IPS-18a (cell line): Measurements from ENCODE around the gene COLEC12.
"Not testable (repeated sequence)": the region's sequence is repeated elsewhere in the genome, so short reads cannot be mapped to it uniquely, and the experiment has no call there.

Experiments
- H3K27ac ChIP-seq: one replicate; pipeline ENCODE4 v1.5.1; 2013; ENCODE audit warnings: low read length
- H3K27me3 ChIP-seq: one replicate; pipeline ENCODE4 v1.6.1; 2013; ENCODE audit warnings: mild to moderate bottlenecking, low read length; ENCODE audit not compliant: control insufficient read depth, insufficient read depth
- H3K36me3 ChIP-seq: one replicate; pipeline ENCODE4 v1.6.1; 2013; ENCODE audit warnings: low read depth, low read length; ENCODE audit not compliant: control insufficient read depth
- H3K4me1 ChIP-seq: one replicate; pipeline ENCODE4 v1.6.1; 2013; ENCODE audit warnings: low read depth, low read length; ENCODE audit not compliant: control insufficient read depth
- H3K4me3 ChIP-seq: one replicate; pipeline ENCODE4 v1.5.1; 2013; ENCODE audit warnings: low read length
- H3K9ac ChIP-seq: one replicate; pipeline ENCODE4 v1.6.1; 2013; ENCODE audit warnings: mild to moderate bottlenecking, low read length, moderate library complexity
- H3K9me3 ChIP-seq: one replicate; pipeline ENCODE4 v1.6.1; 2013; ENCODE audit warnings: low read depth, low read length; ENCODE audit not compliant: control insufficient read depth

COLEC12 gene

GRCh38 chr18:415617-416612, 84.6 kb downstream of the COLEC12 start:
- Histone ChIP-seq H3K4me1 (peaks cover 2% of the 10 kb centered on the region), H3K9ac (no peak overlapping the region), H3K27me3 (no peaks in the 10 kb centered on the region), H3K9me3 (no peaks in the 10 kb centered on the region), H3K4me3 (no peak overlapping the region), H3K27ac (no peak overlapping the region), H3K36me3 (no peaks in the 10 kb centered on the region)

DNA sequence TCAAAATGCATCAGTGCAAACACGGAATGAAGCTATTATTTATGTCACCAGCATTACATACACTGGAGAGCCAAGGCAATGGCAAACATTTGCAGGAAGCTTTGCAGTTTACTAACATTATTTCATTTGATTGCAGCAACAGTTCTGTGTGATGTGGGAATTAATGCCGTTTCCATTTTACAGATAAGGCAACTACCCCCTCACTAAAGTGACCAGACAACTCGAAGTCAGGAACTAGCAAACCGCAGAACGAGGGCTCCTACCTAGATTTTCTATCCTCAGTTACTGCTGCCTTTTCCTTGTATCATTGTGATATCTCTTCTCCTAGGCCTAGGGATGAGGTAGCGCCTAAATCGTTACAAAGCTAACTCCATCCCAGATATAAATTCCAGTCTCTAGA, 85.5 kb downstream of the COLEC12 start:
- Histone ChIP-seq H3K36me3 (no peaks in the 10 kb centered on the region), H3K4me3 (no peak overlapping the region), H3K9ac (no peak overlapping the region), H3K9me3 (no peaks in the 10 kb centered on the region), H3K4me1 (no peaks in the 10 kb centered on the region), H3K27ac (no peak overlapping the region), H3K27me3 (no peaks in the 10 kb centered on the region)

DNA sequence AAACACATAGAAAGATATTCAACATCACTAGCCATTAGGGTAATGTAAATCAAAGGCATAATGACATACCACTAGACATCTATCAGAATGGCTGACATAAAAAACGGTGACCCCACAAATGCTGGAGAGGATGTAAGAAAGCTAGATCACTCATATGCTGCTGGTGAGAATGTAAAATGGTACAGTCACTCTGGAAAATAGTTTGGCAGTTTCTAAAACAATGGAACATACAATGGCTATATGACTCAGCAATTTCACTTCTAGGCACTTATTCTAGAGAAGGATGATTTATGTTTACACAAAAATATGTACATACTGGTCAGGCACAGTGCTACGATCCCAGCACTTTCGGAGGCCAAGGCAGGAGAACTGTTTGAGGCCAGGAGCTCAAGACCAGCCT, 87.3 kb downstream of the COLEC12 start:
- Histone ChIP-seq H3K9ac (no peak overlapping the region), H3K9me3 (no peaks in the 10 kb centered on the region), H3K27me3 (no peaks in the 10 kb centered on the region), H3K4me1 (no peaks in the 10 kb centered on the region), H3K4me3 (no peak overlapping the region), H3K36me3 (no peaks in the 10 kb centered on the region), H3K27ac (no peak overlapping the region)

- Histone ChIP-seq H3K27ac (no peak overlapping the region), H3K9me3 (no peaks in the 10 kb centered on the region), H3K4me3 (no peak overlapping the region), H3K9ac (no peak overlapping the region), H3K27me3 (no peaks in the 10 kb centered on the region), H3K36me3 (no peaks in the 10 kb centered on the region), H3K4me1 (no peaks in the 10 kb centered on the region)
Observed at GRCh38 chr18:410047-410455, 90.5 kb downstream of the COLEC12 start.

DNA sequence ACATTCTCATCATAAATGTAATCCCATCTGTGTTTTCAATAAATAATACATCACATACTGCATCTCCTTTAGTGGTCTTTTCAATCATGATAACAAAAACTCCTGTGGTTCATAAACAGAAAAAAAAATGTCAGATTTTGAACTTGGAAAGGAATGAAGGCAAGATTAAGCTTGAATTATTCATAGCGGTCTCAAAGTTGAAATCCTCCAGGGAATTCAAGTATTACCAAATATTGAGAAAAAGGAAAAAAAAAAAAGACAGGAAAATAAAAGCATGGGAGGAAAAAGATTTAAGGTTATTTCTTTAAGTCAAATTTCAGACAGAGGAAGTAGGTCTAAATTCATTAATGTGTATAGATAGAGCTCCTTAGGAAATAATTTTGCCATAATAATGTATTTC, 92.1 kb downstream of the COLEC12 start:
- Histone ChIP-seq H3K4me3 (no peak overlapping the region), H3K27ac (no peak overlapping the region), H3K36me3 (no peaks in the 10 kb centered on the region), H3K9ac (no peak overlapping the region), H3K9me3 (no peaks in the 10 kb centered on the region), H3K4me1 (no peaks in the 10 kb centered on the region), H3K27me3 (no peaks in the 10 kb centered on the region)

- Histone ChIP-seq H3K27me3 (no peaks in the 10 kb centered on the region), H3K4me1 (no peaks in the 10 kb centered on the region), H3K4me3 (no peak overlapping the region), H3K9me3 (no peaks in the 10 kb centered on the region), H3K36me3 (no peaks in the 10 kb centered on the region), H3K9ac (no peak overlapping the region), H3K27ac (no peak overlapping the region)
Observed at GRCh38 chr18:407626-408224, 92.8 kb downstream of the COLEC12 start.

DNA sequence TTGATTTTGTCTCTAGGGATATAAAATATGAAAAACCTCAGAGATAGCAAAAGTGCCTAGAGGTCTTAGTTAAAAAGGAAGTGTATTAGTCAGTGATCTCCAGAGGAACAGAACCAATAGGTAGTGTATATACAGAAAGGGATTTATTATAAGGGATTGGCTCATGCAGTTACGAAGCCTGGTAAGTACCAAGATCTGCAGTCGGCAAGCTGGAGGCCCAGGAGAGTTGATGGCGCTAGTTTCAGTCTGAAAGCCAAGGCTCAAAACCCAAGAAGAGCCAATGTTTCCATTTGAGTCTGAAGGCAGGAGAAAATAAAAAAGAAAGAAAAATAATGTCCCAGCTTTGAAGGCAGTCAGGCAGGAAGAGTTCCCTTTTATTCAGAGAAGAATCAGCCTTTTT, 93.3 kb downstream of the COLEC12 start:
- no peaks in the 10 kb centered on the region for H3K9me3 ChIP-seq
- no peak overlapping the region for H3K4me3 ChIP-seq
- H3K27me3 ChIP-seq, result no peaks in the 10 kb centered on the region
- H3K9ac ChIP-seq, result no peak overlapping the region
- H3K27ac ChIP-seq, result no peak overlapping the region
- no peaks in the 10 kb centered on the region for H3K4me1 ChIP-seq
- no peaks in the 10 kb centered on the region for H3K36me3 ChIP-seq

DNA sequence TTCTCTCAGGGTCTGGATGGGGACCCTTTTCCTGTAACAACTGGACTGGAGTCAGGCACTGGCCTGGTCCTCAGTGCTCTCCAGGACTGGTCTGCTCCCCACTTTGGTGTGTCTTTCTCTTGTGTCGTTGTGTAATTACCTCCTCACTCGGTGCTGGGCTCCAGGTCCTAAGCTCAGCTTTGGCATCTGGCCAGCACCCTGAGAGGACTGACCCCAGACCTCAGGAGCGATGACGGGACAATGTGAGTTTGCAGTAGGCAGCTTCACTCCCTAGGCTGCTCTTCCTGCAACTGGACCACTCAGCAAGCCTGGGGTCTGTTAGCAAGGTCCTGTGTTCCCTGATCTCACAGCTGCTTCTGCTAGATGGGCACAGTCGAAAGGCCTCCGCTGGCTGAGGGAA, 93.8 kb downstream of the COLEC12 start:
- Histone ChIP-seq H3K9me3 (no peaks in the 10 kb centered on the region), H3K4me1 (no peaks in the 10 kb centered on the region), H3K36me3 (no peaks in the 10 kb centered on the region), H3K27me3 (no peaks in the 10 kb centered on the region), H3K9ac (no peak overlapping the region), H3K4me3 (no peak overlapping the region), H3K27ac (no peak overlapping the region)

- not testable (repeated sequence) for H3K27ac ChIP-seq, H3K9ac ChIP-seq, H3K27me3 ChIP-seq, H3K4me1 ChIP-seq, H3K4me3 ChIP-seq, H3K9me3 ChIP-seq, H3K36me3 ChIP-seq
Observed at GRCh38 chr18:405006-405405, 95.5 kb downstream of the COLEC12 start.

DNA sequence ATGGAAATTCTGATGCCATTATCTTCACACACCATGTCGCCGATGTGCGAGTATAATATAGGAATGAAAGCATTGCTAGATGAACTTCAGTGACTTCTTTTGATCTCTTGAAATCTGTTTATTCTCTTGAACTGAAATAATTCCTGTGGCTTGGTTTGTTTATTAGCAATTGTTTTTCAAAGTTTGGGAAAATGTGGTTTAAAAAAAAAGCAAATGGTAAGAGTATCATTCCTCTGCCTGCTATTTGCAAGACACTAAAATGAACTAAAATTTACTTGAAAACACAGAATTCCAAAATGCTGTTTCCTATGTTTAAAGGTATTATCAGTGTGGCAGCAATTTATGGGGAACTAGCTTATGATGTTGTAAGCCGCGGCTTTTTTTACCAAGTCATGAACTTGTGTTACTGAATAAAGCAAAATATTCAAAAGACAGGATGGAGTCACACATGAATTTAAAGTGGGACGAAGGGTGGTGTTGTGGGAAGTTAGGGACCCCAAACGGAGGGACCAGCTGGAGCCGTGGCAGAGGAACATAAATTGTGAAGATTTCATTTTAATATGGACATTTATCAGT, 96.4 kb downstream of the COLEC12 start:
- no peaks in the 10 kb centered on the region for H3K9me3 ChIP-seq
- no peaks in the 10 kb centered on the region for H3K4me1 ChIP-seq
- H3K27me3 ChIP-seq, result no peaks in the 10 kb centered on the region

GRCh38 chr18:402129-402528, 98.4 kb downstream of the COLEC12 start:
- Histone ChIP-seq H3K27ac (no peak overlapping the region), H3K27me3 (no peaks in the 10 kb centered on the region), H3K4me3 (no peak overlapping the region), H3K36me3 (no peaks in the 10 kb centered on the region), H3K4me1 (no peaks in the 10 kb centered on the region), H3K9me3 (no peaks in the 10 kb centered on the region), H3K9ac (no peak overlapping the region)

More for the DNA sequence above, 96.4 kb downstream of the COLEC12 start:
- H3K36me3 ChIP-seq, result no peaks in the 10 kb centered on the region
- H3K9ac ChIP-seq, result no peak overlapping the region
- H3K27ac ChIP-seq, result no peak overlapping the region
- H3K4me3 ChIP-seq, result no peak overlapping the region
